ENCODE results near the gene NACA.
"Not testable (repeated sequence)": the region's sequence is repeated elsewhere in the genome, so short reads cannot be mapped to it uniquely, and the experiment has no call there.

Gene NACA

DNA sequence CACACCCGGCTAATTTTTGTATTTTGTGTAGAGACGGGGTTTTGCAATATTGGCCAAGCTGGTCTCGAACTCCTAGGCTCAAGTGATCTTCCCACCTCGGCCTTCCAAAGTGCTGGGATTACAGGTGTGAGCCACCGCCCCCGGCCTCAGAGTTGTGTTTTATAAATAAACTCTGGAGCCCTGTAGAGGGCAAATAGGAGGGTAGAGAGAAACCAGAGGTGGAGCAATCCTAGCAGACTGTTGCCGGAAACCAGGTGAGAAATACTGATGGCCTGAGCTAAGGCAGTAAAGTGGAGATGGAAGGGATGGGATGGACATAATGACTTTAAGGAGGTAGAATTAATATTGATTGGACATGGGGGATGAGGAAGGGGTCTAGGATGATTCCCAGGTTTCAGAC, 35.4 kb upstream of the NACA start:
- Histone ChIP-seq H3K4me3 (ENCODE audit: low read length) (no peak overlapping the region), H2AFZ (ENCODE audit: low read depth, low read length) (no peak overlapping the region), H3K4me1 (ENCODE audit: low read length) (no peaks in the 10 kb centered on the region; the same call in 1 of the 2 replicates), H3K9me3 (ENCODE audit: insufficient read depth, low read length) (no peaks in the 10 kb centered on the region), H3K27ac (ENCODE audit: low read length) (no peak overlapping the region), H3K27me3 (ENCODE audit: low read depth, low read length) (no peaks in the 10 kb centered on the region), H3K4me2 (ENCODE audit: low read length) (no peak overlapping the region), H3K9ac (ENCODE audit: low read length) (no peak overlapping the region), H3K79me2 (ENCODE audit: low read length) (no peaks in the 10 kb centered on the region), H4K20me1 (ENCODE audit: insufficient read depth, low read length) (no peaks in the 10 kb centered on the region), H3K36me3 (replicated peaks; ENCODE audit: low read depth, low read length) (no peaks in the 10 kb centered on the region)
- TF ChIP-seq EZH2phosphoT487 (IDR thresholded peaks at IDR 0.05; ENCODE audit: low read depth) = no peak
- no peak for TF ChIP-seq CTCF (IDR thresholded peaks at IDR 0.05; ENCODE audit: low read depth, low read length)

DNA sequence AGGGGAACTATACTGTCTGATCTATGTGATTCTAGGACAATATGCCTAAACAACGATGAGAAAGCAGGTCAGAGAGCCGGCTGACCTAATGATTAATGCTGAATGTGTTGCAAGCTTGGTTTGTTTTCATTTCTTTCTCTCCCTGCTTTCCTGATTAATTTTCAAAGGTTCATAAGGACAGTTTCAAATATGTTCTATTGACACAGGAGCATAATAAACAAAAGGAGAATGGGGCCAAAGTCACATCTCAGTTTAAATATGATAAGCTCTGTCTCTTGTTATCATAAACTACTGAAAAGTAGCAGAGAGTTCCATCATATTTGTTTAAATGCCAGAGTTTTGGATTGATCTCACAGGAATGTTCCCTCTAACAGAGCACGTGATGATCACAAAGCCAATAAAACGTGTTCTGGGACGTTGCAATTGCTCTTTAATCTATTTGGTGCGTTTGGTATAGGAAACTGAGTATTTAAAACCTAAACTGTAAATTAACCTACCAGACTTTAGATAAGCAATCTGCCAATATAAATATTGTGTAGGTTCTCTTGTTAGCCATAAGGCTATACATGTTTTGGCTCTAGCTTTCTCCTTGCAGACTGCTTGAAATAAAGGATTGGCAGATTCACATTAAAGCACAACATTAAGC, 34.3 kb upstream of the NACA start:
- H3K36me3 ChIP-seq (replicated peaks; ENCODE audit: low read depth, low read length) = no peaks in the 10 kb centered on the region
- H3K27ac ChIP-seq (ENCODE audit: low read length) = no peak overlapping the region
- no peaks in the 10 kb centered on the region; the same call in 1 of the 2 replicates for H3K4me1 ChIP-seq (ENCODE audit: low read length)
- TF ChIP-seq EZH2phosphoT487 (IDR thresholded peaks at IDR 0.05; ENCODE audit: low read depth) (no peak), CTCF (IDR thresholded peaks at IDR 0.05; ENCODE audit: low read depth, low read length) (no peak)
- H3K9me3 ChIP-seq (ENCODE audit: insufficient read depth, low read length) = no peaks in the 10 kb centered on the region
- H3K27me3 ChIP-seq (ENCODE audit: low read depth, low read length) = no peaks in the 10 kb centered on the region
- H3K4me2 ChIP-seq (ENCODE audit: low read length) = no peak overlapping the region
- no peak overlapping the region for H3K9ac ChIP-seq (ENCODE audit: low read length)
- H2AFZ ChIP-seq (ENCODE audit: low read depth, low read length) = no peak overlapping the region
- H3K4me3 ChIP-seq (ENCODE audit: low read length) = no peak overlapping the region
- no peaks in the 10 kb centered on the region for H3K79me2 ChIP-seq (ENCODE audit: low read length)
- H4K20me1 ChIP-seq (ENCODE audit: insufficient read depth, low read length) = no peaks in the 10 kb centered on the region

GRCh38 chr12:56758728-56759262, 33.7 kb upstream of the NACA start:
- Histone ChIP-seq H3K4me3 (ENCODE audit: low read length) (no peak overlapping the region), H4K20me1 (ENCODE audit: insufficient read depth, low read length) (no peaks in the 10 kb centered on the region), H3K9ac (ENCODE audit: low read length) (no peak overlapping the region), H3K4me2 (ENCODE audit: low read length) (no peak overlapping the region), H3K4me1 (ENCODE audit: low read length) (no peaks in the 10 kb centered on the region; the same call in 1 of the 2 replicates), H3K36me3 (replicated peaks; ENCODE audit: low read depth, low read length) (no peaks in the 10 kb centered on the region), H3K9me3 (ENCODE audit: insufficient read depth, low read length) (no peaks in the 10 kb centered on the region), H3K27ac (ENCODE audit: low read length) (no peak overlapping the region), H3K79me2 (ENCODE audit: low read length) (no peaks in the 10 kb centered on the region), H2AFZ (ENCODE audit: low read depth, low read length) (no peak overlapping the region), H3K27me3 (ENCODE audit: low read depth, low read length) (no peaks in the 10 kb centered on the region)
- TF ChIP-seq EZH2phosphoT487 (IDR thresholded peaks at IDR 0.05; ENCODE audit: low read depth) (no peak), CTCF (IDR thresholded peaks at IDR 0.05; ENCODE audit: low read depth, low read length) (no peak)

DNA sequence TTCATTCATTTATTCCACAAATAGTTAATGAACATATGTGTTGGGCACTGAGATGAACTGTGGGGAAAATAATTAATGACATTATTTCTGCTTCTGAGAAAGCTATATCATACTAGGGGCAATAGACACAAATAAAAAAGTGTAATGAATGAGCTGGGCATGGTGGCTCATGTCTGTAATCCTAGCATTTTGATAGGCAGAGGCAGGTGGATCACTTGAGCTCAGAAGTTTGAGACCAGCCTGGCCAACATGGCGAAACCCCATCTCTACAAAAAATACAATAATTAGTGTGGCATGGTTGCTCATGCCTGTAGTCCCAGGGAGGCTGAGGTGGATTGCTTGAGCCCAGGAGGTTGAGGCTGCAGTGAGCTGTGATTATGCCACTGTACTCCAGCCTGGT, 32.9 kb upstream of the NACA start:
- not testable (repeated sequence) for H4K20me1 ChIP-seq (ENCODE audit: insufficient read depth, low read length); H3K9me3 ChIP-seq (ENCODE audit: insufficient read depth, low read length); H2AFZ ChIP-seq (ENCODE audit: low read depth, low read length); H3K9ac ChIP-seq (ENCODE audit: low read length); H3K79me2 ChIP-seq (ENCODE audit: low read length); H3K36me3 ChIP-seq (replicated peaks; ENCODE audit: low read depth, low read length); H3K27me3 ChIP-seq (ENCODE audit: low read depth, low read length); H3K4me3 ChIP-seq (ENCODE audit: low read length); H3K4me2 ChIP-seq (ENCODE audit: low read length); H3K27ac ChIP-seq (ENCODE audit: low read length); H3K4me1 ChIP-seq (ENCODE audit: low read length)

Data from OCI-LY3 (cell line).